Endothelial cell of umbilical vein (primary cell): ENCODE data around the gene POLR2H. TPM values are rescaled to one million over a fixed set of nuclear protein-coding genes. Genes with fewer than 3 reads are reported as not detected.
A peak's percentile ranks its signal among the peaks of the same experiment; 100 is the strongest.

Experiments
- BruUV-seq: library from RNA; stranded (reverse); fragments of 400-500 nt; replicated peaks from 2 replicates; lab custom pipeline; 2021; lab: Mats Ljungman, UMichigan
- CTCF ChIA-PET: fragments of 300-600, 350-600 bp; sonication (Branson Sonifier 250); formaldehyde crosslinking; loops from one replicate; lab custom pipeline; 2021; ENCODE audit warnings: antibody characterized with exemption, inconsistent platforms; lab: Charles Lee
- POLR2A ChIA-PET: fragments of 300-600, 350-600 bp; sonication (Branson Sonifier 250); formaldehyde crosslinking; loops from one replicate; lab custom pipeline; 2021; ENCODE audit warnings: antibody characterized with exemption, inconsistent platforms; lab: Charles Lee
- DNase-seq: peaks from one replicate; pipeline ENCODE4 v3.0.0-alpha.2; 2011; ENCODE audit warnings: low read depth, low spot score
- FAIRE-seq: peaks from 2 replicates; lab custom pipeline; 2011; peaks lifted over from hg19 to GRCh38; lab: Jason Lieb, UNC
- H2AFZ ChIP-seq: 2 replicates; pipeline ENCODE4 v1.6.0; 2012; ENCODE audit warnings: low read depth, low read length, control low read depth, inconsistent platforms
- H3K27ac ChIP-seq: 2 replicates; pipeline ENCODE4 v1.5.1; 2011; ENCODE audit warnings: low read depth, mild to moderate bottlenecking, control low read depth, low read length, moderate library complexity; ENCODE audit not compliant: insufficient read depth
- H3K27me3 ChIP-seq, 2 experiments: 2 replicates each; pipeline versions ENCODE4 v1.6.0 to v1.6.1; 2011; ENCODE audit warnings: low read length in 2 of 2, mixed read lengths in 1 of 2; ENCODE audit not compliant: control insufficient read depth in 2 of 2, insufficient read depth in 2 of 2
- H3K36me3 ChIP-seq, 2 experiments: 2 replicates in 1 of 2; 3 replicates in 1 of 2; pipeline ENCODE4 v1.5.1; 2011; ENCODE audit warnings: low read length in 2 of 2, mild to moderate bottlenecking in 1 of 2, moderate library complexity in 1 of 2; ENCODE audit not compliant: control insufficient read depth in 2 of 2, insufficient read depth in 2 of 2; ENCODE audit errors: extremely low read depth in 1 of 2
- H3K4me1 ChIP-seq: 3 replicates; pipeline ENCODE4 v1.5.1; 2011; ENCODE audit warnings: mild to moderate bottlenecking, low read length; ENCODE audit not compliant: control insufficient read depth, insufficient read depth; ENCODE audit errors: extremely low read depth
- H3K4me2 ChIP-seq: 2 replicates; pipeline ENCODE4 v1.6.1; 2011; ENCODE audit warnings: low read length, control low read depth, mixed read lengths; ENCODE audit not compliant: insufficient read depth
- H3K4me3 ChIP-seq, 3 experiments: fragments of 200-600 bp in 1 of 3; sonication (generic), shearing (Covaris generic) in 1 of 3; replicated peaks in 1 of 3; 2 replicates each; pipeline ENCODE4 v1.5.1; 2011 to 2016; ENCODE audit warnings: control low read depth in 3 of 3, low read length in 3 of 3, mild to moderate bottlenecking in 2 of 3, inconsistent platforms in 1 of 3, low read depth in 1 of 3, moderate library complexity in 1 of 3; ENCODE audit not compliant: insufficient read depth in 1 of 3
- H3K79me2 ChIP-seq: 2 replicates; pipeline ENCODE4 v1.6.0; 2012; ENCODE audit warnings: low read length, inconsistent platforms; ENCODE audit not compliant: control insufficient read depth, insufficient read depth
- H3K9ac ChIP-seq: replicated peaks from 2 replicates; pipeline ENCODE3; 2011; ENCODE audit warnings: low read length, control low read depth; ENCODE audit not compliant: insufficient read depth; ENCODE audit errors: extremely low read depth
- H3K9me1 ChIP-seq: replicated peaks from 3 replicates; pipeline ENCODE4 v1.6.0; 2011; ENCODE audit warnings: mild to moderate bottlenecking, low read length; ENCODE audit not compliant: control insufficient read depth, insufficient read depth; ENCODE audit errors: extremely low read depth
- H3K9me3 ChIP-seq: replicated peaks from 2 replicates; pipeline ENCODE4 v1.5.1; 2012; ENCODE audit warnings: low read length, inconsistent platforms; ENCODE audit not compliant: control insufficient read depth, insufficient read depth
- H4K20me1 ChIP-seq: replicated peaks from 2 replicates; pipeline ENCODE3; 2011; ENCODE audit warnings: mild to moderate bottlenecking, low read length; ENCODE audit not compliant: control insufficient read depth, insufficient read depth; ENCODE audit errors: extremely low read depth
- EZH2 ChIP-seq: IDR thresholded peaks from 2 replicates; pipeline ENCODE4 v1.6.1; 2012; ENCODE audit warnings: borderline replicate concordance, low read depth, mild to moderate bottlenecking, moderate library complexity, low read length, inconsistent platforms; ENCODE audit not compliant: severe bottlenecking
- FOS ChIP-seq: IDR thresholded peaks from 2 replicates; pipeline ENCODE4 v1.6.1; 2011; ENCODE audit warnings: mild to moderate bottlenecking, low read length, moderate library complexity, borderline replicate concordance; ENCODE audit not compliant: insufficient read depth
- GATA2 ChIP-seq: IDR thresholded peaks from 2 replicates; pipeline ENCODE4 v1.7.0; 2011; ENCODE audit warnings: low read depth, mild to moderate bottlenecking, moderate library complexity, mixed read lengths, low read length; ENCODE audit not compliant: insufficient read length, insufficient read depth
- JUN ChIP-seq: IDR thresholded peaks from 2 replicates; pipeline ENCODE4 v1.6.1; 2011; ENCODE audit warnings: borderline replicate concordance, low read depth; ENCODE audit not compliant: insufficient read length, insufficient read depth
- MYC ChIP-seq: IDR thresholded peaks from one replicate; pipeline ENCODE4 v1.6.1; 2011; ENCODE audit warnings: mild to moderate bottlenecking, low read depth, low read length
- POLR2A ChIP-seq: IDR thresholded peaks from 2 replicates; pipeline ENCODE4 v1.6.1; 2012; ENCODE audit warnings: low read depth, mild to moderate bottlenecking, control low read depth, low read length
- POLR2AphosphoS5 ChIP-seq: IDR thresholded peaks from 2 replicates; pipeline ENCODE4 v1.6.1; 2012; ENCODE audit warnings: low read depth, mild to moderate bottlenecking, control low read depth, low read length, moderate library complexity; ENCODE audit not compliant: insufficient read depth
- dilution Hi-C: fragments of 300-500 bp; cut with MboI; formaldehyde crosslinking; loops from one replicate; pipeline ENCODE4 v1.15.0; 2019; ENCODE audit warnings: low sequenced_read_pairs; ENCODE audit not compliant: extremely low pct_ligation_motif_present
- intact Hi-C: fragments of 100-400 bp; cut with micrococcal nuclease; formaldehyde crosslinking; loops from one replicate; pipeline ENCODE4 v1.10.0; 2022
- polyA plus RNA-seq, 4 experiments: library from polyadenylated mRNA; depleted of rRNA in 3 of 4; stranded (reverse) in 3 of 4; unstranded in 1 of 4; fragments of >200 nt; gene quantifications; 2 replicates each; pipeline versions ENCODE4 v1.2.1 to v1.2.3, GENCODE V29; 2011 to 2012; ENCODE audit warnings: missing spikeins in 1 of 4
- total RNA-seq: library from RNA; stranded (reverse); gene quantifications from 2 replicates; pipeline ENCODE4 v1.2.3, GENCODE V29; 2021
- TF ChIP-seq, protein P1 (sequence below), 2 donors: IDR thresholded peaks; 1 replicate in 1 of 2; 2 replicates in 1 of 2; pipeline ENCODE4 v1.5.1; 2011; ENCODE audit warnings: low read length in 2 of 2, mild to moderate bottlenecking in 2 of 2, moderate library complexity in 2 of 2, control low read depth in 1 of 2, inconsistent platforms in 1 of 2, low read depth in 1 of 2; ENCODE audit not compliant: insufficient read depth in 1 of 2; ENCODE audit errors: extremely low read depth in 1 of 2
- TF ChIP-seq, protein P2 (sequence below): IDR thresholded peaks from 2 replicates; pipeline ENCODE4 v1.6.1; 2011; ENCODE audit not compliant: insufficient read depth, insufficient read length

POLR2H gene
- total and polyA plus RNA-seq, 2 donors (not counting 3 experiments of a cell fraction or from before 2014, with no cell fraction given): 89.0 to 276 TPM

DNA sequence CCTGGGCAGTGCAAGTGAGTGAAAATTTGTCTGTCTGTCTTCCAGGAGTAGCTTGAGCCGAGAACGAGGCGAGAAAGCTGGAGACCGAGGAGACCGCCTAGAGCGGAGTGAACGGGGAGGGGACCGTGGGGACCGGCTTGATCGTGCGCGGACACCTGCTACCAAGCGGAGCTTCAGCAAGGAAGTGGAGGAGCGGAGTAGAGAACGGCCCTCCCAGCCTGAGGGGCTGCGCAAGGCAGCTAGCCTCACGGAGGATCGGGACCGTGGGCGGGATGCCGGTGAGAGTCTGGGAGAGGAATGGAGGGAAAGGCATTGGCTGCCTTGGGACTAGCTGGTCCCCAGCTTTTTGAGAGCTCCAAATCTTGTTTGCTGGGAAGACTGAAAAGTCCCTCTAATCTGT lies 34.3 kb upstream of the POLR2H start:
- FAIRE-seq (no peak), DNase-seq (no peak)
- Histone ChIP-seq H3K27ac (no peak overlapping the region), H3K4me2 (no peak overlapping the region), H2AFZ (no peak overlapping the region), H3K27me3 (no peaks in the 10 kb centered on the region), H3K4me1 (peaks cover 13% of the 10 kb centered on the region), H3K36me3 (peaks cover 65 to 78% of the 10 kb centered on the region in 2 experiments), H3K4me3 (no peak overlapping the region), H3K9ac (no peak overlapping the region), H3K79me2 (peaks cover 54% of the 10 kb centered on the region), H3K9me3 (no peaks in the 10 kb centered on the region), H3K9me1 (no peaks in the 10 kb centered on the region), H4K20me1 (no peaks in the 10 kb centered on the region)
- POLR2A ChIA-PET: no interaction called here
- CTCF ChIA-PET: interaction anchor here (1.0 to 1.3 kb wide), 2 partner anchors 10 to 22 kb away, joined by 3 to 4 read pairs; no protein-coding TSS in a partner anchor
- intact Hi-C loops: no loop called here
- BruUV-seq: TSS peak; percentile 2
- dilution Hi-C loops: no loop called here
- TF ChIP-seq, protein P1, sequence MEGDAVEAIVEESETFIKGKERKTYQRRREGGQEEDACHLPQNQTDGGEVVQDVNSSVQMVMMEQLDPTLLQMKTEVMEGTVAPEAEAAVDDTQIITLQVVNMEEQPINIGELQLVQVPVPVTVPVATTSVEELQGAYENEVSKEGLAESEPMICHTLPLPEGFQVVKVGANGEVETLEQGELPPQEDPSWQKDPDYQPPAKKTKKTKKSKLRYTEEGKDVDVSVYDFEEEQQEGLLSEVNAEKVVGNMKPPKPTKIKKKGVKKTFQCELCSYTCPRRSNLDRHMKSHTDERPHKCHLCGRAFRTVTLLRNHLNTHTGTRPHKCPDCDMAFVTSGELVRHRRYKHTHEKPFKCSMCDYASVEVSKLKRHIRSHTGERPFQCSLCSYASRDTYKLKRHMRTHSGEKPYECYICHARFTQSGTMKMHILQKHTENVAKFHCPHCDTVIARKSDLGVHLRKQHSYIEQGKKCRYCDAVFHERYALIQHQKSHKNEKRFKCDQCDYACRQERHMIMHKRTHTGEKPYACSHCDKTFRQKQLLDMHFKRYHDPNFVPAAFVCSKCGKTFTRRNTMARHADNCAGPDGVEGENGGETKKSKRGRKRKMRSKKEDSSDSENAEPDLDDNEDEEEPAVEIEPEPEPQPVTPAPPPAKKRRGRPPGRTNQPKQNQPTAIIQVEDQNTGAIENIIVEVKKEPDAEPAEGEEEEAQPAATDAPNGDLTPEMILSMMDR (IDR thresholded peaks at IDR 0.05; ENCODE audit: extremely low read depth in 1 of 2, insufficient read depth in 1 of 2, low read depth in 1 of 2, low read length in 2 of 2): no peak
- TF ChIP-seq POLR2AphosphoS5: no peak
- no peak for TF ChIP-seq POLR2A
- no peak for TF ChIP-seq MYC
- TF ChIP-seq EZH2: no peak
- no peak for TF ChIP-seq JUN
- TF ChIP-seq GATA2: no peak
- TF ChIP-seq FOS: no peak
- TF ChIP-seq, protein P2, sequence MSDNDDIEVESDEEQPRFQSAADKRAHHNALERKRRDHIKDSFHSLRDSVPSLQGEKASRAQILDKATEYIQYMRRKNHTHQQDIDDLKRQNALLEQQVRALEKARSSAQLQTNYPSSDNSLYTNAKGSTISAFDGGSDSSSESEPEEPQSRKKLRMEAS: no peak
